OCI-LY7 (cell line): ENCODE measurements around the gene CD44. TPM values are rescaled to one million over a fixed set of nuclear protein-coding genes. Genes with fewer than 3 reads are reported as not detected.

Source experiments
- BruUV-seq: library from RNA; stranded (reverse); fragments of 400-500 nt; replicated peaks from 2 replicates; lab custom pipeline; 2021; lab: Mats Ljungman, UMichigan
- CTCF ChIA-PET: fragments of 300-600 bp; sonication (Branson Sonifier 250); formaldehyde crosslinking; loops from one replicate; lab custom pipeline; 2022; ENCODE audit warnings: antibody characterized with exemption; ENCODE audit not compliant: unreplicated experiment; lab: Charles Lee
- POLR2A ChIA-PET: fragments of 300-600 bp; sonication (Branson Sonifier 250); formaldehyde crosslinking; loops from one replicate; lab custom pipeline; 2022; ENCODE audit warnings: antibody characterized with exemption; lab: Charles Lee
- DNase-seq: peaks from one replicate; pipeline ENCODE4 v3.0.0-alpha.2; 2015; ENCODE audit warnings: low spot score
- H2AFZ ChIP-seq: fragments of 200-600 bp; sonication (generic), shearing (Covaris generic); 2 replicates; pipeline ENCODE4 v1.6.1; 2014; ENCODE audit warnings: mild to moderate bottlenecking, antibody characterized with exemption, low read length, moderate library complexity
- H3K27ac ChIP-seq: fragments of 200-600 bp; sonication (generic); 2 replicates; pipeline ENCODE4 v1.5.1; 2014; ENCODE audit warnings: mixed run types, low read depth, mild to moderate bottlenecking, moderate library complexity, low read length, inconsistent platforms; ENCODE audit not compliant: poor library complexity, severe bottlenecking
- H3K36me3 ChIP-seq: fragments of 200-600 bp; sonication (generic); 2 replicates; pipeline ENCODE4 v1.6.1; 2014; ENCODE audit warnings: mild to moderate bottlenecking, antibody characterized with exemption, low read length, moderate library complexity, mixed read lengths; ENCODE audit not compliant: insufficient read depth
- H3K4me1 ChIP-seq: fragments of 200-600 bp; sonication (generic); 2 replicates; pipeline ENCODE4 v1.5.1; 2014; ENCODE audit warnings: mild to moderate bottlenecking, low read length; ENCODE audit not compliant: insufficient read depth, poor library complexity, severe bottlenecking
- H3K4me2 ChIP-seq: fragments of 200-600 bp; sonication (generic); 2 replicates; pipeline ENCODE4 v1.6.1; 2014; ENCODE audit warnings: mild to moderate bottlenecking, low read length
- H3K4me3 ChIP-seq: fragments of 200-600 bp; sonication (generic); 2 replicates; pipeline ENCODE4 v1.5.1; 2014; ENCODE audit warnings: mild to moderate bottlenecking, low read depth, low read length; ENCODE audit not compliant: poor library complexity, severe bottlenecking
- H3K79me2 ChIP-seq: fragments of 200-600 bp; sonication (generic); 2 replicates; pipeline ENCODE4 v1.6.1; 2016; ENCODE audit warnings: low read depth, mild to moderate bottlenecking, low read length, moderate library complexity, mixed read lengths; ENCODE audit not compliant: insufficient read depth
- H3K9me2 ChIP-seq: fragments of 200-600 bp; sonication (generic); 2 replicates; pipeline ENCODE4 v1.6.1; 2016; ENCODE audit warnings: mild to moderate bottlenecking, low read length, mixed read lengths; ENCODE audit not compliant: insufficient read depth
- H3K9me3 ChIP-seq: fragments of 200-600 bp; sonication (generic); 2 replicates; pipeline ENCODE4 v1.6.1; 2014; ENCODE audit warnings: mild to moderate bottlenecking, mixed run types, low read length, mixed read lengths
- H4K20me1 ChIP-seq: fragments of 200-600 bp; sonication (generic); 2 replicates; pipeline ENCODE4 v1.6.1; 2014; ENCODE audit warnings: mild to moderate bottlenecking, antibody characterized with exemption, low read length, moderate library complexity, mixed read lengths; ENCODE audit not compliant: insufficient read depth
- EZH2phosphoT487 ChIP-seq: fragments of 200-600 bp; sonication (generic); IDR thresholded peaks from 2 replicates; pipeline ENCODE4 v1.6.1; 2018; ENCODE audit warnings: low read depth, borderline replicate concordance, mild to moderate bottlenecking, mixed run types, antibody characterized with exemption, low read length, moderate library complexity, mixed read lengths
- intact Hi-C: fragments of 100-400 bp; cut with micrococcal nuclease; formaldehyde crosslinking; loops from one replicate; pipeline ENCODE4 v1.10.0; 2022; ENCODE audit not compliant: unreplicated experiment
- total RNA-seq, 2 experiments: library from RNA; depleted of rRNA in 1 of 2; stranded (reverse); fragments of >200 nt in 1 of 2; shearing (Covaris generic) in 1 of 2; gene quantifications; 2 replicates each; pipeline ENCODE4 v1.2.3, GENCODE V29; 2014 to 2022
- TF ChIP-seq, protein P1 (sequence below): fragments of 200-600 bp; sonication (generic); conservative IDR thresholded peaks from 2 replicates; pipeline ENCODE4 v1.5.1; 2014; ENCODE audit warnings: mild to moderate bottlenecking, antibody characterized with exemption, low read length, moderate library complexity, mixed read lengths

CD44 gene
- total RNA-seq, 2 experiments from 2014 or later = 0.55 TPM; not detected in 1

DNA sequence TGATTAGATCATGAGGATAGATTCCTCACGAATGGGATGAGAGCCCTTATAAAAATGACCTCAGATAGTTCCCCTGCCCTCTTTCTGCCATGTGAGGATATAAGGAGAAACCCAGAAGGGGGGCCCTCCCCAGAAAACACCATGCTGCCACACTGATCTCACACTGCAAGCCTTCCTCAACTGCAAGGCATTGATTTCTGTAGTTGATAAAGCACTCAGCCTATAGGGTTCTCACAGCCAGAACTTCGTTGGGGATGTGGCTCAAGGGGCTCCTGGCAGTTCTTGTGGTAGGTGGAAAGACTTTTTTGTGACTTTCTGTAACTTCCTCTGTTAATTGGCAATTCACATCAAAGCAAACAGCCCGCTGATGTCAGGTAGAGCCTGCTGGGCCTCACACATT is 108.9 kb downstream of the CD44 start:
- Histone ChIP-seq H3K4me1 (no peaks in the 10 kb centered on the region), H2AFZ (no peak overlapping the region), H3K9me2 (no peaks in the 10 kb centered on the region), H3K36me3 (no peaks in the 10 kb centered on the region), H3K79me2 (no peaks in the 10 kb centered on the region), H3K4me3 (no peak overlapping the region), H3K9me3 (no peaks in the 10 kb centered on the region), H3K27ac (no peak overlapping the region), H3K4me2 (no peak overlapping the region), H4K20me1 (no peaks in the 10 kb centered on the region)
- TF ChIP-seq, protein P1, sequence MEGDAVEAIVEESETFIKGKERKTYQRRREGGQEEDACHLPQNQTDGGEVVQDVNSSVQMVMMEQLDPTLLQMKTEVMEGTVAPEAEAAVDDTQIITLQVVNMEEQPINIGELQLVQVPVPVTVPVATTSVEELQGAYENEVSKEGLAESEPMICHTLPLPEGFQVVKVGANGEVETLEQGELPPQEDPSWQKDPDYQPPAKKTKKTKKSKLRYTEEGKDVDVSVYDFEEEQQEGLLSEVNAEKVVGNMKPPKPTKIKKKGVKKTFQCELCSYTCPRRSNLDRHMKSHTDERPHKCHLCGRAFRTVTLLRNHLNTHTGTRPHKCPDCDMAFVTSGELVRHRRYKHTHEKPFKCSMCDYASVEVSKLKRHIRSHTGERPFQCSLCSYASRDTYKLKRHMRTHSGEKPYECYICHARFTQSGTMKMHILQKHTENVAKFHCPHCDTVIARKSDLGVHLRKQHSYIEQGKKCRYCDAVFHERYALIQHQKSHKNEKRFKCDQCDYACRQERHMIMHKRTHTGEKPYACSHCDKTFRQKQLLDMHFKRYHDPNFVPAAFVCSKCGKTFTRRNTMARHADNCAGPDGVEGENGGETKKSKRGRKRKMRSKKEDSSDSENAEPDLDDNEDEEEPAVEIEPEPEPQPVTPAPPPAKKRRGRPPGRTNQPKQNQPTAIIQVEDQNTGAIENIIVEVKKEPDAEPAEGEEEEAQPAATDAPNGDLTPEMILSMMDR = no peak
- no peak for TF ChIP-seq EZH2phosphoT487
- ChIA-PET POLR2A (no interaction called here), CTCF (no interaction called here)
- intact Hi-C loops = no loop called here
- no peak for DNase-seq
- no TSS peak for BruUV-seq

DNA sequence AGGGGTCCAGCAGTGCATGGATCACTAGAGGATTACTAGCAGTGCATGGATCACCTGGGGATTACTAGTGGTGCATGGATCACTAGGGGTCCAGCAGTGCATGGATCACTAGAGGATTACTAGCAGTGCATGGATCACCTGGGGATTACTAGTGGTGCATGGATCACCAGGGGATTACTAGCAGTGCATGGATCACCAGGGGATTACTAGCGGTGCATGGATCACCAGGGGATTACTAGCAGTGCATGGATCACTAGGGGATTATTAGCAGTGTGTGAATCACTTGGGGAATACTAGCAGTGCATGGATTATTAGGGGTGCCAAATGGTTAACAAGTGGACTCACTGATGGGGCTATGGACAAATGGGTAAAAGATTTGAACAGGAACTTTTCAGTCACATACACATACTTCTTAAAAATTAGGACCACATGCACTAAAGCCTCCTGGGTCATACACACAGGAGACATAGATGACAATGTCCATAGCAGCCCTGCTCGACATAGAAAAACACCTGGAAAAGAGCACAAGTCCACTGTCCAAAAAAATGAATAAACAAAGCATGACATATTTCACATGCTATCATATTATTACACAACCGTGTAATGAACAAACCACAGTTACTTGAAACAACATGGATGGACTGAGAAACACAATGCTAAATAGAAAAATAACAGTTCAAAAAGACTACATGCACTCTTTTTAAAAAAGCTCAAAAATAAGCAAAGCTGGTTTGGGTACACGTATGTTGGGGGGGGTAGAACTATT is 109.8 kb downstream of the CD44 start:
- intact Hi-C loops = no loop called here
- ChIA-PET CTCF (no interaction called here), POLR2A (no interaction called here)
- no peak for DNase-seq
- H3K9me3 ChIP-seq = no peaks in the 10 kb centered on the region
- no peaks in the 10 kb centered on the region for H3K79me2 ChIP-seq
- no peak overlapping the region for H2AFZ ChIP-seq
- H3K4me1 ChIP-seq = no peaks in the 10 kb centered on the region
- H3K36me3 ChIP-seq = no peaks in the 10 kb centered on the region
- H3K27ac ChIP-seq = no peak overlapping the region
- TF ChIP-seq EZH2phosphoT487 = no peak
- no peaks in the 10 kb centered on the region for H4K20me1 ChIP-seq
- H3K9me2 ChIP-seq = no peaks in the 10 kb centered on the region
- no TSS peak for BruUV-seq
- no peak overlapping the region for H3K4me2 ChIP-seq
- H3K4me3 ChIP-seq = no peak overlapping the region

DNA sequence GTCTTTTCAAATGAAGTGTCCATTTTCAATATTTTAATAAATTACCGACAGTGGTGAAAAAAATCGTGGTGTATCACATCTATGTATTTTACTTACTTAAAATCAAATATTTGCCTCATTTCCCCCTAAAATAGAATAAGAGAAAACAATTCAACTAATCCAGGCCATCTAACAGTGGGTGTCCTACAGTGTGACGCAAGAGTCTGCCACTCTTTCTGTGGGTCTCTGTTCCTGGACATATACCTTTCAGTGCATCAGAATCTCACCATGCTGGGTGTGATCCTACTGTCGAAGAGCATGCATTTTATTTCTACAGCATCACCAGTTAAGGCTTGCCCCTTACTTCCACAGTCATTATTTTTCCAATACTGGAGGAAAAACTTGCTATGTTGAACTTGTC is 111.2 kb downstream of the CD44 start:
- Histone ChIP-seq H3K4me3 (no peak overlapping the region), H3K9me3 (no peaks in the 10 kb centered on the region), H3K4me2 (no peak overlapping the region), H3K9me2 (no peaks in the 10 kb centered on the region), H2AFZ (no peak overlapping the region), H3K36me3 (no peaks in the 10 kb centered on the region), H3K27ac (no peak overlapping the region), H4K20me1 (no peaks in the 10 kb centered on the region), H3K79me2 (no peaks in the 10 kb centered on the region), H3K4me1 (no peaks in the 10 kb centered on the region)
- ChIA-PET CTCF (no interaction called here), POLR2A (no interaction called here)
- TF ChIP-seq, protein P1 = no peak
- no peak for TF ChIP-seq EZH2phosphoT487
- intact Hi-C loops = no loop called here
- DNase-seq = no peak
- no TSS peak for BruUV-seq
